H1 (cell line): ENCODE measurements around the gene ACE. TPM values are rescaled to one million over a fixed set of nuclear protein-coding genes. Genes with fewer than 3 reads are reported as not detected.

Experiments
- ATF3 ChIP-seq: IDR thresholded peaks from 2 replicates; pipeline ENCODE4 v1.6.1; 2011; ENCODE audit warnings: low read depth, mild to moderate bottlenecking, low read length; ENCODE audit not compliant: insufficient read depth
- BACH1 ChIP-seq: IDR thresholded peaks from 2 replicates; pipeline ENCODE4 v1.6.1; 2012; ENCODE audit warnings: low read length, improper control_type of control experiment
- CBX5 ChIP-seq: fragments of 300-800, 300-1000 bp; sonication (generic); IDR thresholded peaks from 2 replicates; pipeline ENCODE4 v1.7.1; 2016; ENCODE audit warnings: antibody characterized with exemption, low read length, low read depth
- CEBPB ChIP-seq: IDR thresholded peaks from 2 replicates; pipeline ENCODE4 v1.6.1; 2012; ENCODE audit warnings: low read depth, low read length
- CHD2 ChIP-seq: IDR thresholded peaks from 2 replicates; pipeline ENCODE4 v1.6.1; 2012; ENCODE audit warnings: low read length, improper control_type of control experiment
- CREB1 ChIP-seq: IDR thresholded peaks from 2 replicates; pipeline ENCODE4 v1.6.1; 2012; ENCODE audit warnings: inconsistent platforms
- EP300 ChIP-seq, 2 experiments: IDR thresholded peaks; 1 replicate in 1 of 2; 2 replicates in 1 of 2; pipeline ENCODE4 v1.6.1; 2011 to 2012; ENCODE audit warnings: low read depth in 2 of 2, low read length in 2 of 2, mild to moderate bottlenecking in 2 of 2, borderline replicate concordance in 1 of 2, inconsistent platforms in 1 of 2, moderate library complexity in 1 of 2
- EZH2 ChIP-seq: fragments of 200-600 bp; sonication (generic); IDR thresholded peaks from 2 replicates; pipeline ENCODE4 v1.7.1; 2012; ENCODE audit warnings: low read depth, mild to moderate bottlenecking, moderate library complexity, low read length, inconsistent platforms; ENCODE audit not compliant: severe bottlenecking
- FOSL1 ChIP-seq: IDR thresholded peaks from 2 replicates; pipeline ENCODE4 v1.6.1; 2011; ENCODE audit warnings: mild to moderate bottlenecking, low read depth, low read length, moderate library complexity; ENCODE audit not compliant: insufficient read depth
- GTF2F1 ChIP-seq: IDR thresholded peaks from 2 replicates; pipeline ENCODE4 v1.6.1; 2012; ENCODE audit warnings: low read depth, low read length, improper control_type of control experiment, borderline replicate concordance
- HDAC6 ChIP-seq: IDR thresholded peaks from one replicate; pipeline ENCODE4 v1.7.1; 2012; ENCODE audit warnings: low read depth, mild to moderate bottlenecking, inconsistent platforms, low read length, moderate library complexity
- JUND ChIP-seq: IDR thresholded peaks from 2 replicates; pipeline ENCODE4 v1.6.1; 2011; ENCODE audit warnings: mild to moderate bottlenecking, improper control_type of control experiment, low read length
- KDM5A ChIP-seq: fragments of 200-600 bp; IDR thresholded peaks from 2 replicates; pipeline ENCODE4 v1.7.1; 2012; ENCODE audit warnings: mild to moderate bottlenecking, low read length, inconsistent platforms, mixed read lengths
- NANOG ChIP-seq: IDR thresholded peaks from 2 replicates; pipeline ENCODE4 v1.6.1; 2011; ENCODE audit warnings: low read length, low read depth, mild to moderate bottlenecking, inconsistent platforms; ENCODE audit not compliant: insufficient read depth, poor library complexity, severe bottlenecking
- NRF1 ChIP-seq: IDR thresholded peaks from 2 replicates; pipeline ENCODE4 v1.6.1; 2011; ENCODE audit warnings: mild to moderate bottlenecking, low read depth, low read length, improper control_type of control experiment
- PHF8 ChIP-seq: fragments of 200-600 bp; sonication (generic); conservative IDR thresholded peaks from 2 replicates; pipeline ENCODE4 v1.7.1; 2012; ENCODE audit warnings: low read depth, mild to moderate bottlenecking, inconsistent platforms, low read length, moderate library complexity
- POLR2AphosphoS5 ChIP-seq: IDR thresholded peaks from 2 replicates; pipeline ENCODE4 v1.6.1; 2011; ENCODE audit warnings: low read depth, low read length
- POU5F1 ChIP-seq: IDR thresholded peaks from 2 replicates; pipeline ENCODE4 v1.6.1; 2011; ENCODE audit warnings: low read depth, mild to moderate bottlenecking, low read length, moderate library complexity
- SIN3A ChIP-seq, 2 experiments: IDR thresholded peaks in 1 of 2; conservative IDR thresholded peaks in 1 of 2; 2 replicates each; pipeline ENCODE4 v1.6.1; 2011 to 2012; ENCODE audit warnings: low read length in 2 of 2, improper control_type of control experiment in 1 of 2, low read depth in 1 of 2, mild to moderate bottlenecking in 1 of 2
- SIX5 ChIP-seq: IDR thresholded peaks from 2 replicates; pipeline ENCODE4 v1.6.1; 2011; ENCODE audit warnings: mild to moderate bottlenecking, low read depth, low read length
- SRF ChIP-seq: IDR thresholded peaks from 2 replicates; pipeline ENCODE4 v1.6.1; 2011; ENCODE audit warnings: mild to moderate bottlenecking, low read depth, low read length, moderate library complexity
- SUZ12 ChIP-seq: fragments of 200-600 bp; sonication (generic); IDR thresholded peaks from 2 replicates; pipeline ENCODE4 v1.6.1; 2012; ENCODE audit warnings: mild to moderate bottlenecking, inconsistent platforms, low read length, moderate library complexity, mixed read lengths
- TAF7 ChIP-seq: optimal IDR thresholded peaks from 2 replicates; pipeline ENCODE3; 2011; ENCODE audit warnings: low read depth, mild to moderate bottlenecking, inconsistent platforms, low read length, moderate library complexity, borderline replicate concordance
- TBP ChIP-seq: IDR thresholded peaks from 2 replicates; pipeline ENCODE4 v1.6.1; 2011; ENCODE audit warnings: low read depth, low read length, improper control_type of control experiment
- polyA plus RNA-seq, 7 experiments: library from polyadenylated mRNA; depleted of rRNA in 3 of 7; stranded (reverse) in 5 of 7; unstranded in 2 of 7; fragments of >200 nt in 5 of 7; fragments of 200-250 nt in 2 of 7; gene quantifications; 1 replicate in 5 of 7; 2 replicates in 1 of 7; 4 replicates in 1 of 7; pipeline versions ENCODE4 v1.2.1 to v1.2.3, GENCODE V29; 2011 to 2013; ENCODE audit warnings: missing spikeins in 2 of 7, mixed read lengths in 2 of 7
- total RNA-seq: library from RNA; stranded (reverse); fragmentation: NEBNext Ultra II Directional; extraction: Animal tissue kit (Norgen Biotek cat#: 25700); gene quantifications from 2 replicates; pipeline ENCODE4 v1.2.1, GENCODE V29; 2021

Gene ACE
- total and polyA plus RNA-seq, 2 of the 8 experiments (the other 6 are each of a cell fraction or from before 2014, with no cell fraction given): 2.5 to 5.5 TPM

- TF ChIP-seq BACH1: no peak
- TF ChIP-seq POLR2AphosphoS5: no peak
- no peak for TF ChIP-seq SUZ12
- 0 out of 2 replicates have a peak, but pooled peaks have one; percentile 16 for TF ChIP-seq NRF1
- no peak for TF ChIP-seq SIX5
- no peak for TF ChIP-seq EP300 (IDR thresholded peaks at IDR 0.05; ENCODE audit: borderline replicate concordance in 1 of 2, low read depth in 2 of 2, low read length in 2 of 2)
- no peak for TF ChIP-seq FOSL1
- no peak for TF ChIP-seq HDAC6
- peak; percentile 57; the same call in 1 of the 2 replicates for TF ChIP-seq TBP
- 0 out of 2 replicates have a peak, but pooled peaks have one; percentile 20 for TF ChIP-seq CREB1
- no peak for TF ChIP-seq KDM5A
- TF ChIP-seq CBX5: no peak
- no peak for TF ChIP-seq JUND
- no peak for TF ChIP-seq TAF7
- TF ChIP-seq SRF: no peak
- no peak for TF ChIP-seq ATF3
- peak in 1 of 2 experiments; percentile 78; a peak in 2 of 4 replicates for TF ChIP-seq SIN3A (conservative IDR thresholded peaks at IDR 0.05 in 1 of 2, IDR thresholded peaks at IDR 0.05 in 1 of 2; ENCODE audit: low read depth in 1 of 2, low read length in 2 of 2)
- no peak for TF ChIP-seq GTF2F1
- no peak for TF ChIP-seq CEBPB
- no peak for TF ChIP-seq EZH2
- TF ChIP-seq NANOG: no peak
- TF ChIP-seq CHD2: 0 out of 2 replicates have a peak, but pooled peaks have one; percentile 30
- no peak for TF ChIP-seq POU5F1
- no peak for TF ChIP-seq PHF8
These were observed 2.1 kb downstream of the ACE start (continued) for GRCh38 chr17:63478814-63479494.
